ENCODE data around the gene FAM163A. TPM values are rescaled to one million over a fixed set of nuclear protein-coding genes. Genes with fewer than 3 reads are reported as not detected.

FAM163A gene
- total RNA-seq, 1 donor from 2014 or later, result not detected

DNA sequence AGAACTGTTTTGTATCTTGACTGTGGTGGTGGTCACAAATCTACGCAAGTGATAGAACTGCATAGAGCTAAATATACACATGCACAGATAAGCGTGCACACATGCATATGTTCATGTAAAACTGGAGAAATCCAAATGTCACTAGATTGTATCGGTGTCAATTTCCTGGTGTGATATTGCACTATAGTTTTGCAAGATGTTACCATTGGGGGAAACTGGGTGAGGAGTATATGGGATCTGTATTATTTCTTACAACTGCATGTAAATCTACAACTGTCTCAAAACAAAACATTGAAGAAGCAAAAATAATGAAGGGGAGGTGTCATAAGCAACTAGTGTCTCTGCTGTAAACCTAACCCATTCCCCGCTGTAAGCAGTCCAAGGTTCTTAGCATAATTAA is 30.2 kb downstream of the FAM163A start:
- no peak overlapping the region for H3K4me3 Mint-ChIP-seq
- H3K4me1 Mint-ChIP-seq, result no peaks in the 10 kb centered on the region
- H3K9me3 Mint-ChIP-seq, result peaks cover 5% of the 10 kb centered on the region
- H3K27me3 Mint-ChIP-seq (ENCODE audit: low read depth), result no peaks in the 10 kb centered on the region
- H3K27ac Mint-ChIP-seq (ENCODE audit: unreplicated experiment), result no peak overlapping the region
- TF ChIP-seq, protein P1, sequence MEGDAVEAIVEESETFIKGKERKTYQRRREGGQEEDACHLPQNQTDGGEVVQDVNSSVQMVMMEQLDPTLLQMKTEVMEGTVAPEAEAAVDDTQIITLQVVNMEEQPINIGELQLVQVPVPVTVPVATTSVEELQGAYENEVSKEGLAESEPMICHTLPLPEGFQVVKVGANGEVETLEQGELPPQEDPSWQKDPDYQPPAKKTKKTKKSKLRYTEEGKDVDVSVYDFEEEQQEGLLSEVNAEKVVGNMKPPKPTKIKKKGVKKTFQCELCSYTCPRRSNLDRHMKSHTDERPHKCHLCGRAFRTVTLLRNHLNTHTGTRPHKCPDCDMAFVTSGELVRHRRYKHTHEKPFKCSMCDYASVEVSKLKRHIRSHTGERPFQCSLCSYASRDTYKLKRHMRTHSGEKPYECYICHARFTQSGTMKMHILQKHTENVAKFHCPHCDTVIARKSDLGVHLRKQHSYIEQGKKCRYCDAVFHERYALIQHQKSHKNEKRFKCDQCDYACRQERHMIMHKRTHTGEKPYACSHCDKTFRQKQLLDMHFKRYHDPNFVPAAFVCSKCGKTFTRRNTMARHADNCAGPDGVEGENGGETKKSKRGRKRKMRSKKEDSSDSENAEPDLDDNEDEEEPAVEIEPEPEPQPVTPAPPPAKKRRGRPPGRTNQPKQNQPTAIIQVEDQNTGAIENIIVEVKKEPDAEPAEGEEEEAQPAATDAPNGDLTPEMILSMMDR (conservative IDR thresholded peaks at IDR 0.05), result no peak
- no peak for DNase-seq (ENCODE audit: low read depth, low spot score)
- H3K36me3 Mint-ChIP-seq (ENCODE audit: low read depth), result no peaks in the 10 kb centered on the region

DNA sequence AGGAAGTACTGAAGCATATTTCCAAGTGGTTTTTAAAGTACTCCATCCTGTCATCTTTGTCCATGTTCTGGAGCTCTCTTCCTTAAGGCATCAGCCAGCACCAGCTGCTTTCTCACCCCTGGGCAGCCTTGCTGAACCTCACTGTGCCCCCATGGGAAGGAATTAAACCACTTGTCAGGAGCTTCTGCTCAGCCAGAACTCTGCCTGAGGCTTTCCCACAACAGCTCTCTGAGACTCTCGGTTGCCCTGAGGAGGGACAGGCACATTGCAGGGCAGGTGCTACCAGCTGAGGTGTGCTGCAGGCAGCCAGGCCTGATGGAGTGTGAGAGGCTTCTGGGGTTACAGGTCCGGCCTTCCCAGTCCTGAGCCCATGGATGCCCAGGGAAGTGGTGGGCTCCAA is 30.9 kb downstream of the FAM163A start:
- DNase-seq (ENCODE audit: low read depth, low spot score), result no peak
- Mint-ChIP-seq H3K27me3 (ENCODE audit: low read depth) (no peaks in the 10 kb centered on the region), H3K9me3 (peaks cover 4% of the 10 kb centered on the region), H3K27ac (ENCODE audit: unreplicated experiment) (no peak overlapping the region), H3K36me3 (ENCODE audit: low read depth) (no peaks in the 10 kb centered on the region), H3K4me1 (no peaks in the 10 kb centered on the region), H3K4me3 (no peak overlapping the region)
- TF ChIP-seq, protein P1 (conservative IDR thresholded peaks at IDR 0.05), result no peak

DNA sequence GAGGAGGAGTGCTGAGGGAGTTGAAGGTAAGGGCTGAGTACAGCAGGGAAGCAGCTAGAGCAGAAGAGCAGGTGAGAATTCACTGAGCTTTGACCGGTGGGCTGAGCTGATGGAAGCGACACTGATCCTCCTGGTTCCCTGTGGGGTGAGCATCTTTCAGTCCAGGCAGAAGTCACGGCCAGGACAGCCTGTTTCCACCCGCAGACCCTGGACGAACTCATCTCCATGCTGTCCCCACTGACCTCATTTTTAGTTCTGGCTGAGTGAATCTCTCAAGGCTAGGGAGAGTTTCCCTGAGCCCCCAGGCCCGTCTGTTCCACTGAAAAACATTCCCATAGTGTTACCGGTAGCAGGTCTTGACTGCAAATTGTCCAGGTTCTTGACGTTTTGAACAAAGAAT is 31.5 kb downstream of the FAM163A start:
- Mint-ChIP-seq H3K36me3 (ENCODE audit: low read depth) (no peaks in the 10 kb centered on the region), H3K27me3 (ENCODE audit: low read depth) (no peaks in the 10 kb centered on the region), H3K4me3 (no peak overlapping the region), H3K27ac (ENCODE audit: unreplicated experiment) (no peak overlapping the region), H3K4me1 (no peaks in the 10 kb centered on the region), H3K9me3 (peaks cover 4% of the 10 kb centered on the region)
- no peak for DNase-seq (ENCODE audit: low read depth, low spot score)
- TF ChIP-seq, protein P1 (conservative IDR thresholded peaks at IDR 0.05), result no peak

DNA sequence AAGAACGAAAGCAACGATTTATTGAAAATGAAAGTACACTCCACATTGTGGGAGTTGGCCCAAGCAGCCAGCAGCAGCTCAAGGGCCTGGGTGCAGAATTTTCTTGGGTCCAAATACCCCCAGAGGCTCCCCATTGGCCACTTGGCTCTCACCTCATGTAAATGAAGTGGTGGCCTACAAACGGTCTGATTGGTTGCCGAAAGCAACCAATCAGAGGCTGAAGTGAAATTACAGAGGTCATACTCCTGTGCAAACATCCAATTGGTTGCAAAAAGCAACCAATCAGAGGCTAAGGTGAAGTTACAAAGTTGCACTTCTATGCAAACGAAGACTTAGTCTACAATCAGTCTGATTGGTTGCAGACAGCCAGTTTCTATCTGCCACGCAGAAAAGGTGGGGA is 31.9 kb downstream of the FAM163A start:
- Mint-ChIP-seq H3K27ac (ENCODE audit: unreplicated experiment) (no peak overlapping the region), H3K9me3 (peaks cover 4% of the 10 kb centered on the region), H3K36me3 (ENCODE audit: low read depth) (no peaks in the 10 kb centered on the region), H3K4me3 (no peak overlapping the region), H3K4me1 (no peaks in the 10 kb centered on the region), H3K27me3 (ENCODE audit: low read depth) (no peaks in the 10 kb centered on the region)
- TF ChIP-seq, protein P1 (conservative IDR thresholded peaks at IDR 0.05), result no peak
- no peak for DNase-seq (ENCODE audit: low read depth, low spot score)

DNA sequence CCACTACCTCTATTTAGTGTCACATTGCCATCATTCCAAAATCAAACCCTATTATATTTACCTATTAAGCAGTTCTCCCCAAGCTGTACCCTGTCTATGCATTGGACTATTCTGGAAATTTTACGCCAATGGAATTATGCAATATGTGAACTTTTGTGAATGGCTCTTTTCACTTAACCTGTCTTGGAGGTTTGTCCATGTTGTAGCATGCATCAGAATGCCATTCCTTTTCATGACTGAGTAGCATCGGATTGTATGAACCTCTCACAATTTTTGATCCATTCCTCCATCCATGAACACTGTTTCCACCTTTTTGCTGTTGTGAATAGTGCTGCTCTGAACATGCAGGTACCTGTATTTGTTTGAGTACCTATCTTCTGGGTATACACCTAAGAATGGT is 33.7 kb downstream of the FAM163A start:
- H3K27ac Mint-ChIP-seq (ENCODE audit: unreplicated experiment), result no peak overlapping the region
- no peaks in the 10 kb centered on the region for H3K4me1 Mint-ChIP-seq
- H3K4me3 Mint-ChIP-seq, result no peak overlapping the region
- DNase-seq (ENCODE audit: low read depth, low spot score), result no peak
- TF ChIP-seq, protein P1 (conservative IDR thresholded peaks at IDR 0.05), result no peak
- H3K27me3 Mint-ChIP-seq (ENCODE audit: low read depth), result no peaks in the 10 kb centered on the region
- H3K36me3 Mint-ChIP-seq (ENCODE audit: low read depth), result no peaks in the 10 kb centered on the region
- peaks cover 4% of the 10 kb centered on the region for H3K9me3 Mint-ChIP-seq

DNA sequence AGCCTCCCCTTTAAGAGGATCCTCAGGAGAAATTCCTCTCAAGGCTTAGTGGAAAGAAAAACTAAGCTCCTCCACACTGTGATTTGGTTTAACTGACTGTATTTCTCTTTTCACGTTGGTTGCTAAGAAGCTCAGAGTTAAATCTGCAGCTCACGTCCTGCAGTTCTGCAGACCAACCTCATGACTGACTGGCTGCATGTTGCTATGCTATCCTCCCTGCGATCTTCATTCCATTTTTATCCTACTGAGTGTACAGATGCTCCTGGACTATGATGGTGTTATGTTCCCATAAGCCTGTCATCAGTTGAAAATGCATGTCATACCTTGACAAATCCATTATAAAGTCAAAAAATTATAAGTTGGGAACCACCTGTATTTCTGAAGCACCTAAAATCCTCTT is 34.6 kb downstream of the FAM163A start:
- DNase-seq (ENCODE audit: low read depth, low spot score), result no peak
- Mint-ChIP-seq H3K27ac (ENCODE audit: unreplicated experiment) (no peak overlapping the region), H3K27me3 (ENCODE audit: low read depth) (no peaks in the 10 kb centered on the region), H3K36me3 (ENCODE audit: low read depth) (no peaks in the 10 kb centered on the region), H3K4me1 (no peaks in the 10 kb centered on the region), H3K9me3 (peaks cover 4% of the 10 kb centered on the region), H3K4me3 (no peak overlapping the region)
- TF ChIP-seq, protein P1 (conservative IDR thresholded peaks at IDR 0.05), result no peak

All from neural crest cell (in vitro differentiated cells).